T-cell (primary cell): ENCODE results near the gene RAB3B. TPM values are rescaled to one million over a fixed set of nuclear protein-coding genes. Genes with fewer than 3 reads are reported as not detected.
A peak's percentile ranks its signal among the peaks of the same experiment; 100 is the strongest.

Experiments
- ATAC-seq, 4 experiments: fragments of 200-7000 bp in 3 of 4; fragments of 150-1000 bp in 1 of 4; cut with Tn5 transposase; replicated peaks in 1 of 4; 1 replicate in 3 of 4; 2 replicates in 1 of 4; pipeline ENCODE4 v1.10.0; 2021; ENCODE audit warnings: moderate library complexity in 3 of 4, mild to moderate bottlenecking in 2 of 4, moderate number of reproducible peaks in 1 of 4
- CTCF ChIA-PET, 2 donors: fragments of 300-600 bp; sonication (Branson Sonifier 250); formaldehyde crosslinking; loops; one replicate each; lab custom pipeline; 2022; ENCODE audit warnings: antibody characterized with exemption in 2 of 2; lab: Charles Lee
- POLR2A ChIA-PET, 2 donors: fragments of 300-600 bp; sonication (Branson Sonifier 250); formaldehyde crosslinking; loops; one replicate each; lab custom pipeline; 2022; ENCODE audit warnings: antibody characterized with exemption in 2 of 2; lab: Charles Lee
- DNase-seq, 35 experiments: peaks; one replicate each; pipeline versions ENCODE4 v3.0.0 to v3.0.0-alpha.2; 2013 to 2023
- H3K27ac ChIP-seq: one replicate; pipeline ENCODE4 v1.5.1; 2013; ENCODE audit warnings: low read length
- H3K27me3 ChIP-seq, 2 experiments: replicated peaks in 1 of 2; 1 replicate in 1 of 2; 2 replicates in 1 of 2; pipeline versions ENCODE4 v1.6.1 to v1.7.0; 2013; ENCODE audit warnings: low read length in 1 of 2, mixed read lengths in 1 of 2; ENCODE audit not compliant: control insufficient read depth in 2 of 2, insufficient read depth in 2 of 2; ENCODE audit errors: extremely low read depth in 1 of 2
- H3K36me3 ChIP-seq, 2 donors: 1 replicate in 1 of 2; 2 replicates in 1 of 2; pipeline versions ENCODE4 v1.6.1 to v1.7.0; 2013; ENCODE audit warnings: low read length in 1 of 2; ENCODE audit not compliant: control insufficient read depth in 2 of 2, insufficient read depth in 1 of 2; ENCODE audit errors: extremely low read depth in 1 of 2
- H3K4me1 ChIP-seq, 2 experiments: 1 replicate in 1 of 2; 2 replicates in 1 of 2; pipeline versions ENCODE4 v1.6.1 to v1.7.0; 2013; ENCODE audit warnings: low read length in 2 of 2, mixed read lengths in 1 of 2; ENCODE audit not compliant: insufficient read depth in 2 of 2, control insufficient read depth in 1 of 2; ENCODE audit errors: extremely low read depth in 1 of 2
- H3K4me3 ChIP-seq, 2 donors: 1 replicate in 1 of 2; 2 replicates in 1 of 2; pipeline versions ENCODE4 v1.5.1 to v1.7.0; 2013; ENCODE audit warnings: mild to moderate bottlenecking in 2 of 2, low read length in 1 of 2, moderate library complexity in 1 of 2; ENCODE audit not compliant: control insufficient read depth in 1 of 2; ENCODE audit errors: extremely low read depth in 1 of 2
- H3K9me3 ChIP-seq: 2 replicates; pipeline ENCODE4 v1.7.0; 2013
- H3K27ac Mint-ChIP-seq, 2 donors: one replicate each; pipeline ENCODE4 v1.8.0; 2020 to 2021; ENCODE audit warnings: mild to moderate bottlenecking in 2 of 2, mixed read lengths in 2 of 2
- H3K27me3 Mint-ChIP-seq, 2 donors: one replicate each; pipeline ENCODE4 v1.8.0; 2021 to 2022; ENCODE audit warnings: mixed read lengths in 2 of 2
- H3K36me3 Mint-ChIP-seq: one replicate; pipeline ENCODE4 v1.8.0; 2021; ENCODE audit warnings: mixed read lengths
- H3K4me1 Mint-ChIP-seq, 3 donors: one replicate each; pipeline ENCODE4 v1.8.0; 2020 to 2022; ENCODE audit warnings: mixed read lengths in 3 of 3, mild to moderate bottlenecking in 1 of 3
- H3K4me3 Mint-ChIP-seq, 3 donors: one replicate each; pipeline ENCODE4 v1.8.0; 2020 to 2022; ENCODE audit warnings: mild to moderate bottlenecking in 3 of 3, mixed read lengths in 3 of 3, moderate library complexity in 3 of 3
- H3K9me3 Mint-ChIP-seq, 3 donors: one replicate each; pipeline ENCODE4 v1.8.0; 2020 to 2022; ENCODE audit warnings: mixed read lengths in 3 of 3
- WGBS: methylation state at CpG from one replicate; pipeline ENCODE4 v1.1.5; 2013; ENCODE audit warnings: missing lambda C conversion rate; ENCODE audit not compliant: insufficient coverage; 5-methylcytosine and 5-hydroxymethylcytosine counted together
- total RNA-seq, 35 experiments: library from RNA in 6 of 35; stranded (reverse) in 6 of 35; fragments of 120-200 nt in 1 of 35; gene quantifications; one replicate each; pipeline versions ENCODE4 v1.2.1 to v1.2.4 and lab custom pipeline; 2013 to 2026

The RAB3B gene
- total RNA-seq: under 1 TPM in 4 of 5 donors, not detected in 1; 0.02 to 0.18 (median 0.06) TPM
- 0.02 TPM for total RNA-seq (2013)
- 0 to 1.7 (median 0.21) reads per million in 29 experiments for total RNA-seq (lab: John Stamatoyannopoulos, UW)

- peak within 1 kb of the TSS; percentile 78 to 85 (median 84) for H3K4me3 Mint-ChIP-seq
- H3K27me3 ChIP-seq: peaks cover 15 to 37% of the 10 kb centered on the region in 2 experiments
- no peaks in the 10 kb centered on the region for H3K36me3 ChIP-seq
- peak; percentile 12 to 80 (median 45) for DNase-seq
- peaks cover 3 to 8% of the 10 kb centered on the region in 2 experiments for H3K4me1 ChIP-seq
- peaks cover 31 to 37% of the 10 kb centered on the region in 2 donors for H3K27me3 Mint-ChIP-seq
- no peaks in the 10 kb centered on the region for H3K36me3 Mint-ChIP-seq
- H3K27ac Mint-ChIP-seq: peak within 1 kb of the TSS; percentile 19 to 22
- under 1% methylated on average over 44 of the region's 46 CpGs for WGBS
- H3K4me1 Mint-ChIP-seq: peaks cover 12 to 26% (median 22%) of the 10 kb centered on the region in 3 donors
- ChIA-PET POLR2A (no interaction called here), CTCF (interaction anchor here in 1 of 2 donors (0.7 kb wide), 1 partner anchor 17 kb away, joined by 4 read pairs; no protein-coding TSS in a partner anchor)
- H3K9me3 Mint-ChIP-seq: no peaks in the 10 kb centered on the region
- no peak within 1 kb of the TSS for H3K27ac ChIP-seq
- peak; percentile 87 to 97 (median 93) for ATAC-seq
- no peaks in the 10 kb centered on the region for H3K9me3 ChIP-seq
- H3K4me3 ChIP-seq: peak within 1 kb of the TSS; percentile 41 to 61
Observed at GRCh38 chr1:51990478-51990965, at the start of gene RAB3B. RAB3B (minus strand) TSS chr1:51990700; CDS start chr1:51977117, 13,583 bp downstream.

- Mint-ChIP-seq H3K27ac (no peak overlapping the region), H3K9me3 (no peaks in the 10 kb centered on the region)
Observed at GRCh38 chr1:52037909-52038308, 47.4 kb upstream of the RAB3B start.

GRCh38 chr1:52037402-52037814 lies 46.9 kb upstream of the RAB3B start:
- Histone ChIP-seq H3K4me1 (peaks cover 10 to 12% of the 10 kb centered on the region in 2 experiments), H3K36me3 (peaks cover 0 to 32% of the 10 kb centered on the region in 2 donors), H3K27me3 (no peaks in the 10 kb centered on the region), H3K9me3 (no peaks in the 10 kb centered on the region), H3K4me3 (no peak overlapping the region), H3K27ac (no peak overlapping the region)
- Mint-ChIP-seq H3K27ac (no peak overlapping the region), H3K4me3 (no peak overlapping the region), H3K4me1 (peaks cover 11 to 14% (median 11%) of the 10 kb centered on the region in 3 donors), H3K36me3 (peaks cover 18% of the 10 kb centered on the region), H3K9me3 (no peaks in the 10 kb centered on the region), H3K27me3 (no peaks in the 10 kb centered on the region)
- DNase-seq (no peak), ATAC-seq (no peak)
- CTCF ChIA-PET: no interaction called here
- POLR2A ChIA-PET: no interaction called here
- WGBS: 100% methylated on average over 4 of the region's 5 CpGs

More at GRCh38 chr1:52037909-52038308, 47.4 kb upstream of the RAB3B start:
- ChIA-PET CTCF (no interaction called here), POLR2A (interaction anchor here in 1 of 2 donors (0.6 kb wide), 1 partner anchor 596 kb away, joined by 5 read pairs; no protein-coding TSS in a partner anchor)
- no peaks in the 10 kb centered on the region for H3K9me3 ChIP-seq
- peaks cover 0 to 32% of the 10 kb centered on the region in 2 donors for H3K36me3 ChIP-seq
- H3K4me3 ChIP-seq: no peak overlapping the region
- no peak for ATAC-seq
- Mint-ChIP-seq H3K36me3 (peaks cover 18% of the 10 kb centered on the region), H3K4me3 (no peak overlapping the region), H3K27me3 (no peaks in the 10 kb centered on the region), H3K4me1 (peaks cover 7 to 10% (median 7%) of the 10 kb centered on the region in 3 donors)
- no CpG with 5 or more reads among the region's 1 CpG for WGBS
- no peak overlapping the region for H3K27ac ChIP-seq
- peaks cover 5 to 7% of the 10 kb centered on the region in 2 experiments for H3K4me1 ChIP-seq
- no peak for DNase-seq
- no peaks in the 10 kb centered on the region for H3K27me3 ChIP-seq

- H3K36me3 Mint-ChIP-seq: peaks cover 26% of the 10 kb centered on the region
- no peaks in the 10 kb centered on the region for H3K9me3 Mint-ChIP-seq
- H3K27ac Mint-ChIP-seq: peak overlapping the region; percentile 92 to 95
- H3K27me3 Mint-ChIP-seq: no peaks in the 10 kb centered on the region
- no CpG with 5 or more reads among the region's 2 CpGs for WGBS
- Histone ChIP-seq H3K36me3 (peaks cover 0 to 10% of the 10 kb centered on the region in 2 donors), H3K4me1 (peaks cover 12 to 30% of the 10 kb centered on the region in 2 experiments), H3K27me3 (no peaks in the 10 kb centered on the region), H3K9me3 (no peaks in the 10 kb centered on the region), H3K27ac (peak overlapping the region; percentile 92), H3K4me3 (peak overlapping the region in 1 of 2 donors; percentile 95)
- DNase-seq (no peak), ATAC-seq (no peak)
- ChIA-PET CTCF (interaction anchor here in 1 of 2 donors (0.5 to 0.7 kb wide), 2 partner anchors 979 to 1700 kb away, joined by 3 read pairs; no protein-coding TSS in a partner anchor), POLR2A (no interaction called here)
- H3K4me3 Mint-ChIP-seq: peak overlapping the region; percentile 92 to 96 (median 93)
- peaks cover 40 to 42% (median 42%) of the 10 kb centered on the region in 3 donors for H3K4me1 Mint-ChIP-seq
Observed at GRCh38 chr1:52034050-52034384, 43.5 kb upstream of the RAB3B start.

GRCh38 chr1:52033190-52034049 lies 42.9 kb upstream of the RAB3B start, which contains the start of gene KTI12:
KTI12 (minus strand) TSS chr1:52033810; CDS start chr1:52033761, 49 bp downstream.
- Mint-ChIP-seq H3K4me3 (peak within 1 kb of the TSS; percentile 92 to 96 (median 93)), H3K9me3 (no peaks in the 10 kb centered on the region), H3K4me1 (peaks cover 40 to 42% (median 42%) of the 10 kb centered on the region in 3 donors), H3K27ac (peak within 1 kb of the TSS; percentile 92 to 95), H3K36me3 (peaks cover 24% of the 10 kb centered on the region), H3K27me3 (no peaks in the 10 kb centered on the region)
- ChIA-PET POLR2A (interaction anchor here (0.6 to 1.0 kb wide), 2 partner anchors 20 to 647 kb away, joined by 4 read pairs; no protein-coding TSS in a partner anchor), CTCF (interaction anchor here in 1 of 2 donors (0.5 to 1.2 kb wide), 4 partner anchors 9 to 1700 kb away, joined by 3 to 5 read pairs (median 3); no protein-coding TSS in a partner anchor)
- Histone ChIP-seq H3K4me3 (peak within 1 kb of the TSS; percentile 86 to 95), H3K36me3 (peaks cover 0 to 9% of the 10 kb centered on the region in 2 donors), H3K27me3 (no peaks in the 10 kb centered on the region), H3K9me3 (no peaks in the 10 kb centered on the region), H3K27ac (peak within 1 kb of the TSS; percentile 92), H3K4me1 (peaks cover 12 to 30% of the 10 kb centered on the region in 2 experiments)
- DNase-seq (peak; percentile 71 to 95 (median 88)), ATAC-seq (peak; percentile 93 to 97 (median 94))
- WGBS: under 1% methylated on average over 75 of the region's 78 CpGs

GRCh38 chr1:52032785-52033131 lies 42.3 kb upstream of the RAB3B start:
- H3K36me3 ChIP-seq: peaks cover 0 to 9% of the 10 kb centered on the region in 2 donors
- ChIA-PET POLR2A (interaction anchor here in 1 of 2 donors (1.0 kb wide), 1 partner anchor 21 kb away, joined by 4 read pairs; no protein-coding TSS in a partner anchor), CTCF (interaction anchor here in 1 of 2 donors (1.2 kb wide), 1 partner anchor 669 kb away, joined by 3 read pairs; no protein-coding TSS in a partner anchor)
- peak overlapping the region; percentile 86 to 95 for H3K4me3 ChIP-seq
- ATAC-seq (peak in 1 of 4 experiments; percentile 7), DNase-seq (peak in 6 of 35 experiments; percentile 1 to 16 (median 4))
- Mint-ChIP-seq H3K4me1 (peaks cover 40 to 42% (median 42%) of the 10 kb centered on the region in 3 donors), H3K27ac (peak overlapping the region; percentile 92 to 95), H3K9me3 (no peaks in the 10 kb centered on the region), H3K27me3 (no peaks in the 10 kb centered on the region), H3K36me3 (peaks cover 21% of the 10 kb centered on the region), H3K4me3 (peak overlapping the region; percentile 92 to 96 (median 93))
- no peaks in the 10 kb centered on the region for H3K9me3 ChIP-seq
- WGBS: 3% methylated on average over 24 of the region's 24 CpGs
- no peaks in the 10 kb centered on the region for H3K27me3 ChIP-seq
- H3K27ac ChIP-seq: peak overlapping the region; percentile 92
- H3K4me1 ChIP-seq: peaks cover 12 to 30% of the 10 kb centered on the region in 2 experiments
